ENCODE measurements around the gene USP47.

GRCh38 chr11:11988099-11988651, 146.4 kb downstream of the USP47 start:
- TF ChIP-seq SIN3A (conservative IDR thresholded peaks at IDR 0.05 in 1 of 2, IDR thresholded peaks at IDR 0.05 in 1 of 2; ENCODE audit: low read depth in 1 of 2, low read length in 2 of 2): no peak
- TF ChIP-seq POLR2AphosphoS5 (IDR thresholded peaks at IDR 0.05; ENCODE audit: low read depth, low read length): no peak
- no peak for TF ChIP-seq TCF12 (IDR thresholded peaks at IDR 0.05; ENCODE audit: low read depth, low read length)
- TF ChIP-seq, protein P1, sequence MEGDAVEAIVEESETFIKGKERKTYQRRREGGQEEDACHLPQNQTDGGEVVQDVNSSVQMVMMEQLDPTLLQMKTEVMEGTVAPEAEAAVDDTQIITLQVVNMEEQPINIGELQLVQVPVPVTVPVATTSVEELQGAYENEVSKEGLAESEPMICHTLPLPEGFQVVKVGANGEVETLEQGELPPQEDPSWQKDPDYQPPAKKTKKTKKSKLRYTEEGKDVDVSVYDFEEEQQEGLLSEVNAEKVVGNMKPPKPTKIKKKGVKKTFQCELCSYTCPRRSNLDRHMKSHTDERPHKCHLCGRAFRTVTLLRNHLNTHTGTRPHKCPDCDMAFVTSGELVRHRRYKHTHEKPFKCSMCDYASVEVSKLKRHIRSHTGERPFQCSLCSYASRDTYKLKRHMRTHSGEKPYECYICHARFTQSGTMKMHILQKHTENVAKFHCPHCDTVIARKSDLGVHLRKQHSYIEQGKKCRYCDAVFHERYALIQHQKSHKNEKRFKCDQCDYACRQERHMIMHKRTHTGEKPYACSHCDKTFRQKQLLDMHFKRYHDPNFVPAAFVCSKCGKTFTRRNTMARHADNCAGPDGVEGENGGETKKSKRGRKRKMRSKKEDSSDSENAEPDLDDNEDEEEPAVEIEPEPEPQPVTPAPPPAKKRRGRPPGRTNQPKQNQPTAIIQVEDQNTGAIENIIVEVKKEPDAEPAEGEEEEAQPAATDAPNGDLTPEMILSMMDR (IDR thresholded peaks at IDR 0.05; ENCODE audit: control extremely low read depth in 1 of 3, insufficient read depth in 1 of 3, low read depth in 1 of 3, low read length in 3 of 3): no peak
- TF ChIP-seq PHF8 (conservative IDR thresholded peaks at IDR 0.05; ENCODE audit: low read depth, low read length): no peak
- no peak for TF ChIP-seq HDAC6 (IDR thresholded peaks at IDR 0.05; ENCODE audit: low read depth, low read length)
- no peak for TF ChIP-seq MAX (IDR thresholded peaks at IDR 0.05)
- TF ChIP-seq RAD21 (IDR thresholded peaks at IDR 0.05 in 1 of 2, conservative IDR thresholded peaks at IDR 0.05 in 1 of 2; ENCODE audit: low read depth in 2 of 2, low read length in 2 of 2): no peak
- TF ChIP-seq POLR2A (IDR thresholded peaks at IDR 0.05; ENCODE audit: control extremely low read depth in 1 of 2, low read depth in 2 of 2, low read length in 2 of 2): no peak
- no peak for TF ChIP-seq SIX5 (IDR thresholded peaks at IDR 0.05; ENCODE audit: low read depth, low read length)
- no peak for TF ChIP-seq USF2 (IDR thresholded peaks at IDR 0.05; ENCODE audit: low read length)
